ENCODE measurements around the gene TIGD6. TPM values are rescaled to one million over a fixed set of nuclear protein-coding genes. Genes with fewer than 3 reads are reported as not detected.

TIGD6 gene
- total and polyA plus RNA-seq, 4 donors = 1.3 to 2.9 (median 2.1) TPM

Other genes starting within 250 kb of the TIGD6 start
- gene PDE6A, start 55.9 kb downstream of the TIGD6 start, total RNA-seq = not detected
- under 1 TPM in 1 of 2 donors, not detected in 1; 0.06 TPM for gene PDE6A, start 55.9 kb downstream of the TIGD6 start, polyA plus RNA-seq
- gene SLC26A2, start 39.9 kb downstream of the TIGD6 start, total RNA-seq = 1 to 10 TPM; 2.4 to 6.1 TPM
- gene SLC26A2, start 39.9 kb downstream of the TIGD6 start, polyA plus RNA-seq = under 1 TPM; 0.43 to 0.84 TPM
- 10 to 100 TPM; 12.5 to 22.9 TPM for gene HMGXB3, start 85 bp upstream of the TIGD6 start, total RNA-seq
- gene HMGXB3, start 85 bp upstream of the TIGD6 start, polyA plus RNA-seq = 1 to 10 TPM; 2.7 to 9.4 TPM
- gene CSF1R, start 85.9 kb upstream of the TIGD6 start, total RNA-seq = 10 to 100 TPM; 26.4 to 46.2 TPM
- gene CSF1R, start 85.9 kb upstream of the TIGD6 start, polyA plus RNA-seq = 10 to 100 TPM in 1 of 2 donors, 1 to 10 TPM in 1; 5.4 to 17.9 TPM
- 10 to 100 TPM; 10.6 to 13.1 TPM for gene PDGFRB, start 155.2 kb upstream of the TIGD6 start, total RNA-seq
- 1 to 10 TPM; 5.2 to 6.1 TPM for gene PDGFRB, start 155.2 kb upstream of the TIGD6 start, polyA plus RNA-seq
- gene CDX1, start 166.1 kb upstream of the TIGD6 start, total RNA-seq = not detected
- not detected for gene CDX1, start 166.1 kb upstream of the TIGD6 start, polyA plus RNA-seq
- gene SLC6A7, start 189.4 kb upstream of the TIGD6 start, total RNA-seq = not detected
- gene SLC6A7, start 189.4 kb upstream of the TIGD6 start, polyA plus RNA-seq = not detected